Measurements from ENCODE around the gene GMDS.

GMDS gene

GRCh38 chr6:2197177-2197671 lies 48.2 kb downstream of the GMDS start:
- no peak overlapping the region for H3K4me3 ChIP-seq (ENCODE audit: low read length)
- no peaks in the 10 kb centered on the region for H3K9me3 ChIP-seq (ENCODE audit: insufficient read depth, low read depth, low read length)
- H3K27ac ChIP-seq (ENCODE audit: low read length): no peak overlapping the region
- no peak overlapping the region for H3K9ac ChIP-seq (ENCODE audit: low read depth, low read length)
- H3K36me3 ChIP-seq (ENCODE audit: insufficient read depth, low read depth, low read length): no peaks in the 10 kb centered on the region
- no peaks in the 10 kb centered on the region for H3K4me1 ChIP-seq (ENCODE audit: insufficient read depth, low read length)
- H3K27me3 ChIP-seq (ENCODE audit: insufficient read depth, low read length): no peaks in the 10 kb centered on the region

GRCh38 chr6:2196079-2196679 lies 49.2 kb downstream of the GMDS start:
- no peaks in the 10 kb centered on the region for H3K9me3 ChIP-seq (ENCODE audit: insufficient read depth, low read depth, low read length)
- H3K9ac ChIP-seq (ENCODE audit: low read depth, low read length): no peak overlapping the region
- no peaks in the 10 kb centered on the region for H3K36me3 ChIP-seq (ENCODE audit: insufficient read depth, low read depth, low read length)
- no peak overlapping the region for H3K27ac ChIP-seq (ENCODE audit: low read length)
- no peak overlapping the region for H3K4me3 ChIP-seq (ENCODE audit: low read length)
- no peaks in the 10 kb centered on the region for H3K27me3 ChIP-seq (ENCODE audit: insufficient read depth, low read length)
- H3K4me1 ChIP-seq (ENCODE audit: insufficient read depth, low read length): no peaks in the 10 kb centered on the region

- Histone ChIP-seq H3K27ac (ENCODE audit: low read length) (no peak overlapping the region), H3K4me3 (ENCODE audit: low read length) (no peak overlapping the region), H3K4me1 (ENCODE audit: insufficient read depth, low read length) (no peaks in the 10 kb centered on the region), H3K36me3 (ENCODE audit: insufficient read depth, low read depth, low read length) (no peaks in the 10 kb centered on the region), H3K9ac (ENCODE audit: low read depth, low read length) (no peak overlapping the region), H3K27me3 (ENCODE audit: insufficient read depth, low read length) (no peaks in the 10 kb centered on the region), H3K9me3 (ENCODE audit: insufficient read depth, low read depth, low read length) (no peaks in the 10 kb centered on the region)
Measured at GRCh38 chr6:2194643-2195042, 50.8 kb downstream of the GMDS start.

- no peaks in the 10 kb centered on the region for H3K36me3 ChIP-seq (ENCODE audit: insufficient read depth, low read depth, low read length)
- H3K4me3 ChIP-seq (ENCODE audit: low read length): no peak overlapping the region
- no peaks in the 10 kb centered on the region for H3K9me3 ChIP-seq (ENCODE audit: insufficient read depth, low read depth, low read length)
- no peaks in the 10 kb centered on the region for H3K4me1 ChIP-seq (ENCODE audit: insufficient read depth, low read length)
- H3K27ac ChIP-seq (ENCODE audit: low read length): no peak overlapping the region
- no peak overlapping the region for H3K9ac ChIP-seq (ENCODE audit: low read depth, low read length)
- no peaks in the 10 kb centered on the region for H3K27me3 ChIP-seq (ENCODE audit: insufficient read depth, low read length)
Measured at GRCh38 chr6:2193931-2194330, 51.5 kb downstream of the GMDS start.

- Histone ChIP-seq H3K27me3 (ENCODE audit: insufficient read depth, low read length) (no peaks in the 10 kb centered on the region), H3K27ac (ENCODE audit: low read length) (no peak overlapping the region), H3K9me3 (ENCODE audit: insufficient read depth, low read depth, low read length) (no peaks in the 10 kb centered on the region), H3K36me3 (ENCODE audit: insufficient read depth, low read depth, low read length) (no peaks in the 10 kb centered on the region), H3K4me3 (ENCODE audit: low read length) (no peak overlapping the region), H3K4me1 (ENCODE audit: insufficient read depth, low read length) (no peaks in the 10 kb centered on the region), H3K9ac (ENCODE audit: low read depth, low read length) (no peak overlapping the region)
Measured at GRCh38 chr6:2192976-2193375, 52.4 kb downstream of the GMDS start.

- Histone ChIP-seq H3K4me3 (ENCODE audit: low read length) (no peak overlapping the region), H3K36me3 (ENCODE audit: insufficient read depth, low read depth, low read length) (no peaks in the 10 kb centered on the region), H3K9me3 (ENCODE audit: insufficient read depth, low read depth, low read length) (no peaks in the 10 kb centered on the region), H3K27ac (ENCODE audit: low read length) (no peak overlapping the region), H3K4me1 (ENCODE audit: insufficient read depth, low read length) (0 out of 2 replicates have a peak, but pooled peaks cover 8% of the 10 kb centered on the region), H3K9ac (ENCODE audit: low read depth, low read length) (no peak overlapping the region), H3K27me3 (ENCODE audit: insufficient read depth, low read length) (no peaks in the 10 kb centered on the region)
Measured at GRCh38 chr6:2191390-2191740, 54.0 kb downstream of the GMDS start.

GRCh38 chr6:2190661-2191389 lies 54.6 kb downstream of the GMDS start:
- Histone ChIP-seq H3K4me1 (ENCODE audit: insufficient read depth, low read length) (0 out of 2 replicates have a peak, but pooled peaks cover 8% of the 10 kb centered on the region), H3K36me3 (ENCODE audit: insufficient read depth, low read depth, low read length) (no peaks in the 10 kb centered on the region), H3K9me3 (ENCODE audit: insufficient read depth, low read depth, low read length) (no peaks in the 10 kb centered on the region), H3K9ac (ENCODE audit: low read depth, low read length) (no peak overlapping the region), H3K27ac (ENCODE audit: low read length) (no peak overlapping the region), H3K27me3 (ENCODE audit: insufficient read depth, low read length) (no peaks in the 10 kb centered on the region), H3K4me3 (ENCODE audit: low read length) (no peak overlapping the region)

GRCh38 chr6:2188856-2189384 lies 56.5 kb downstream of the GMDS start:
- Histone ChIP-seq H3K27me3 (ENCODE audit: insufficient read depth, low read length) (no peaks in the 10 kb centered on the region), H3K4me1 (ENCODE audit: insufficient read depth, low read length) (0 out of 2 replicates have a peak, but pooled peaks cover 8% of the 10 kb centered on the region), H3K9me3 (ENCODE audit: insufficient read depth, low read depth, low read length) (no peaks in the 10 kb centered on the region), H3K27ac (ENCODE audit: low read length) (no peak overlapping the region), H3K9ac (ENCODE audit: low read depth, low read length) (no peak overlapping the region), H3K4me3 (ENCODE audit: low read length) (no peak overlapping the region), H3K36me3 (ENCODE audit: insufficient read depth, low read depth, low read length) (no peaks in the 10 kb centered on the region)

- H3K4me3 ChIP-seq (ENCODE audit: low read length): no peak overlapping the region
Measured at GRCh38 chr6:2188397-2188796, 57.0 kb downstream of the GMDS start.

GRCh38 chr6:2187826-2188225 lies 57.6 kb downstream of the GMDS start:
- 0 out of 2 replicates have a peak, but pooled peaks cover 8% of the 10 kb centered on the region for H3K4me1 ChIP-seq (ENCODE audit: insufficient read depth, low read length)
- no peak overlapping the region for H3K4me3 ChIP-seq (ENCODE audit: low read length)
- no peak overlapping the region for H3K9ac ChIP-seq (ENCODE audit: low read depth, low read length)
- no peak overlapping the region for H3K27ac ChIP-seq (ENCODE audit: low read length)
- H3K27me3 ChIP-seq (ENCODE audit: insufficient read depth, low read length): no peaks in the 10 kb centered on the region
- H3K9me3 ChIP-seq (ENCODE audit: insufficient read depth, low read depth, low read length): no peaks in the 10 kb centered on the region
- H3K36me3 ChIP-seq (ENCODE audit: insufficient read depth, low read depth, low read length): no peaks in the 10 kb centered on the region

More at GRCh38 chr6:2188397-2188796, 57.0 kb downstream of the GMDS start:
- Histone ChIP-seq H3K9ac (ENCODE audit: low read depth, low read length) (no peak overlapping the region), H3K27ac (ENCODE audit: low read length) (no peak overlapping the region), H3K9me3 (ENCODE audit: insufficient read depth, low read depth, low read length) (no peaks in the 10 kb centered on the region), H3K27me3 (ENCODE audit: insufficient read depth, low read length) (no peaks in the 10 kb centered on the region), H3K36me3 (ENCODE audit: insufficient read depth, low read depth, low read length) (no peaks in the 10 kb centered on the region), H3K4me1 (ENCODE audit: insufficient read depth, low read length) (0 out of 2 replicates have a peak, but pooled peaks cover 8% of the 10 kb centered on the region)

GRCh38 chr6:2186516-2186915 lies 58.9 kb downstream of the GMDS start:
- no peak overlapping the region for H3K27ac ChIP-seq (ENCODE audit: low read length)
- no peaks in the 10 kb centered on the region for H3K9me3 ChIP-seq (ENCODE audit: insufficient read depth, low read depth, low read length)
- H3K9ac ChIP-seq (ENCODE audit: low read depth, low read length): no peak overlapping the region
- no peak overlapping the region for H3K4me3 ChIP-seq (ENCODE audit: low read length)
- H3K4me1 ChIP-seq (ENCODE audit: insufficient read depth, low read length): 0 out of 2 replicates have a peak, but pooled peaks cover 8% of the 10 kb centered on the region
- H3K36me3 ChIP-seq (ENCODE audit: insufficient read depth, low read depth, low read length): no peaks in the 10 kb centered on the region
- no peaks in the 10 kb centered on the region for H3K27me3 ChIP-seq (ENCODE audit: insufficient read depth, low read length)

- no peak overlapping the region for H3K4me3 ChIP-seq (ENCODE audit: low read length)
- H3K9ac ChIP-seq (ENCODE audit: low read depth, low read length): no peak overlapping the region
- H3K36me3 ChIP-seq (ENCODE audit: insufficient read depth, low read depth, low read length): no peaks in the 10 kb centered on the region
- H3K27ac ChIP-seq (ENCODE audit: low read length): no peak overlapping the region
- H3K27me3 ChIP-seq (ENCODE audit: insufficient read depth, low read length): no peaks in the 10 kb centered on the region
- 0 out of 2 replicates have a peak, but pooled peaks cover 8% of the 10 kb centered on the region for H3K4me1 ChIP-seq (ENCODE audit: insufficient read depth, low read length)
- H3K9me3 ChIP-seq (ENCODE audit: insufficient read depth, low read depth, low read length): no peaks in the 10 kb centered on the region
Measured at GRCh38 chr6:2185466-2185865, 59.9 kb downstream of the GMDS start.

All from iPS-20b (cell line).